H1 (cell line): ENCODE measurements around the gene GABARAPL1. TPM values are rescaled to one million over a fixed set of nuclear protein-coding genes. Genes with fewer than 3 reads are reported as not detected.

Experiments
- KDM4A ChIP-seq: IDR thresholded peaks from one replicate; pipeline ENCODE4 v1.7.1; 2012; ENCODE audit warnings: low read depth, mild to moderate bottlenecking, moderate library complexity, low read length, inconsistent platforms; ENCODE audit not compliant: severe bottlenecking
- SIN3A ChIP-seq, 2 experiments: IDR thresholded peaks in 1 of 2; conservative IDR thresholded peaks in 1 of 2; 2 replicates each; pipeline ENCODE4 v1.6.1; 2011 to 2012; ENCODE audit warnings: low read length in 2 of 2, improper control_type of control experiment in 1 of 2, low read depth in 1 of 2, mild to moderate bottlenecking in 1 of 2
- polyA plus RNA-seq, 7 experiments: library from polyadenylated mRNA; depleted of rRNA in 3 of 7; stranded (reverse) in 5 of 7; unstranded in 2 of 7; fragments of >200 nt in 5 of 7; fragments of 200-250 nt in 2 of 7; gene quantifications; 1 replicate in 5 of 7; 2 replicates in 1 of 7; 4 replicates in 1 of 7; pipeline versions ENCODE4 v1.2.1 to v1.2.3, GENCODE V29; 2011 to 2013; ENCODE audit warnings: missing spikeins in 2 of 7, mixed read lengths in 2 of 7
- total RNA-seq: library from RNA; stranded (reverse); fragmentation: NEBNext Ultra II Directional; extraction: Animal tissue kit (Norgen Biotek cat#: 25700); gene quantifications from 2 replicates; pipeline ENCODE4 v1.2.1, GENCODE V29; 2021

Gene GABARAPL1
- total and polyA plus RNA-seq, 2 of the 8 experiments (the other 6 are each of a cell fraction or from before 2014, with no cell fraction given): 56.1 to 87.9 TPM

- TF ChIP-seq SIN3A (conservative IDR thresholded peaks at IDR 0.05 in 1 of 2, IDR thresholded peaks at IDR 0.05 in 1 of 2; ENCODE audit: low read depth in 1 of 2, low read length in 2 of 2) (no peak), KDM4A (no peak)
These were observed 39.0 kb downstream of the GABARAPL1 start (continued) for GRCh38 chr12:10251669-10252068.
